GM19238 (cell line): ENCODE measurements around the gene TOP3B.
A peak's percentile ranks its signal among the peaks of the same experiment; 100 is the strongest.

Source experiments
- DNase-seq: peaks from one replicate; pipeline ENCODE4 v3.0.0; 2011; ENCODE audit warnings: low spot score; ENCODE audit not compliant: insufficient read length

TOP3B gene

GRCh38 chr22:21980547-21980946, 2.0 kb downstream of the TOP3B start:
- no peak for DNase-seq

- no peak for DNase-seq
These were observed 3.8 kb downstream of the TOP3B start for GRCh38 chr22:21978564-21979386.

DNA sequence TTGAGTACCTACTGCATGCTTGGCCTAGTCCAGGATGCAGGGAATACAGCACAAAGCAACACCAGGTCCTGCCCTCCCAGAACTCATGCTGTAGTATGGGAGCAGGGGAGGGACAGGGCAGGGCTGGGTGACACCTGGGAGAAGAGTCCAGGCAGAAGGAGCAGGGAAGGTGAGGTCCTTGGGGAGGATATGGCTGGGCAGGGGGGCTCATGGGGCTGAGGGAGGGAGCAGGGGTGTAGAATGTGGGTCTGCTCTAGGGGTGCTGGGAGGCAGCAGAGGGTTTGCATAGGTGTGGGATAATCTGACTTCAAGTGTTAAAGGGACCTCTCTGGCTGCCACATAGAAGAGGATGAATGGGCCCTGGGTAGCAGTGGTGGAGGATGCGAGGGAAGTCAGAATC, 4.8 kb downstream of the TOP3B start:
- no peak for DNase-seq

DNA sequence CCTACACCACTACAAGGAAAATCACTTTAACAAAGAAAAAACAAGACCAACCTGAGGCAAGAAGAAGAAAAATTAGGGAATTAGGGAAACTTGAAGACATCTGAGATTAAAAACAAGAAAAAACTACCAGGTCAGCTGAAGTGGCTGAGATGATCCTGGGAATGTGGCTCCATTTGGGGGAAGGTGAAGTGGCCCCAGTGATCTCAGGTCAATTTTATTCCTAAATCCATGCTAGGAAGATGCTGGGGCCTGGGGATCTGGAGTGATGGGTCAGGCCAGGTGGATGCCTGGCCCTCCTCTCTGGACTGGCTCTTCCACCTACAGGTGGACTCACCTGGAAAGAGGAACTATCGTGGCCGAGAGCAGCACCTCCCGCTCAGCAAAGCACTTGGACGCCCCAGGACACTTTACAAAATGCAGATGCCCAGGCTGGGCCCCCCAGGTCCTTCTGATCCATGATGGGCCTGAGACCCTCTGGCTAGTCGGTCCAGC, 6.7 kb downstream of the TOP3B start:
- no peak for DNase-seq

- no peak for DNase-seq
These were observed 7.3 kb downstream of the TOP3B start for GRCh38 chr22:21975273-21975672.

DNA sequence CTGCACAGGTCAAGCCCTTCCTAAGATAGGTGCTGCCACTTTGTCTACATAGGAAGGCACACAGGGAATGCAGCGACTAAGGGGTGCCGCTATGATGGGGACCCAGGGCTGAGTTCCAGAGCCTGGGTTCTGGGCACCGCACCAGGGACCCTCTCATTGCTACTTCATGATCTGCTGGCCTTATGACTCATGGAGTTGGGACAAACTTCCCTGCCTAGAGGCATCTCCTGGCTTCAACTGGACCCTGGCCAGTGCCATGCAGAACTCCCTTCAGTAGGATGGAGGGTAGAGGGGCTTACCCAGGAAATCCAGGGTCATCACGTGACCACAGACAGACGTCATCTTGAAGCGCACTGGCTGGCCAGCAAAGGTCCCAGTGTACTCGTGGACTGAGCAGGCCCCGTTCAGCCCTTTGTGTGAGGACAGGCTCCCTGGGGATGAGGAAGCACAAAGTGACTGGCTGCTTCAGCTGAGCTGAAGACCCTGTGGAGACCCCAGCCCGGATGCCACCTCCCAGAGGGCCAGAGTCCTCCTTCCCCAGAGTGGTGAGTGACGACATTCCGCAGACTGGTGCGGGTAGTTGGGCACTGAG, 8.4 kb downstream of the TOP3B start:
- DNase-seq, result no peak

DNA sequence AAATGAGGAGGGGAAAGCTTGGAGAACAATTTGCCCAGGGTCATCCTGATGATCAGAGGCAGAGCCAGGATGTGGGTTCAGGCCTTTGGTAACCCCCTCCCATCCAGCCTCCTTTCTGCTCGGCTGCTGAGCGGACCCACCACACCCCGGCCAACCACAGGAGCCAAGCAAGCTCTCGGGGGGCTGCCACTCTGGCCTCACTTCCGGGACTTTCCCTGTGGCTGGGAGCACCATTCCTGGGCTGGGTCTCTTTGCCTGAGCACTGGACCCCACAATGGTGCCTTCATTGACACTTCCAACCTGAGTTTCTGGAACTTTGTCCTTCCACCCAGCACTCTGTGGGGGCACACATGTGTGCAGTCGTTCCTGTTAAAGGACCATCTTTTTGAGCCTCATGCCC, 9.8 kb downstream of the TOP3B start:
- no peak for DNase-seq

DNA sequence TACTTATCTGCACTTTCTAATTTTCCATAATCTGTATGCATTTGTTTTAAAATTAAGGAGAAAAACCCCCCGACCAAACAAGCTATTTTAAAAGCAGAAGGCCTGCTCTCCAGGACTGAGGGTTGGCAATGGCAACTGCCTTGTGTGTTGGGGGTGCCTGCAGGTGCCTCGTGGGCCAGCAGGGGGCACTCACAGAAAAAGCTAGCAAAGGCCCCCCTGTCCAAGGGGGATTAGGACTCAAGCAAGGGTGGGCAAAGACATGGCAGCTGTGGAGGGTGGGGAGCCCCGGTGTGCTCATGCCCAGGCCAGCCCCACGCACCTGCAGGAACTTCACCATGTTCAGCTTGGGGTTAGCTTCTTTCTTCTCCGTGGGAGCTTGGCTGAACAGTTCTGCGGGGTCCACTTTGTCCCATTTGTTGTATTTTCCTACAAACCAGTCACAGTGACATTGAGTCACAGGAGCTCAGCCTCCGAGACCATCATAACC, 10.3 kb downstream of the TOP3B start:
- peak; percentile 79 for DNase-seq

GRCh38 chr22:21971858-21972275, 10.7 kb downstream of the TOP3B start:
- no peak for DNase-seq

GRCh38 chr22:21970800-21971617, 11.6 kb downstream of the TOP3B start:
- DNase-seq, result no peak

DNA sequence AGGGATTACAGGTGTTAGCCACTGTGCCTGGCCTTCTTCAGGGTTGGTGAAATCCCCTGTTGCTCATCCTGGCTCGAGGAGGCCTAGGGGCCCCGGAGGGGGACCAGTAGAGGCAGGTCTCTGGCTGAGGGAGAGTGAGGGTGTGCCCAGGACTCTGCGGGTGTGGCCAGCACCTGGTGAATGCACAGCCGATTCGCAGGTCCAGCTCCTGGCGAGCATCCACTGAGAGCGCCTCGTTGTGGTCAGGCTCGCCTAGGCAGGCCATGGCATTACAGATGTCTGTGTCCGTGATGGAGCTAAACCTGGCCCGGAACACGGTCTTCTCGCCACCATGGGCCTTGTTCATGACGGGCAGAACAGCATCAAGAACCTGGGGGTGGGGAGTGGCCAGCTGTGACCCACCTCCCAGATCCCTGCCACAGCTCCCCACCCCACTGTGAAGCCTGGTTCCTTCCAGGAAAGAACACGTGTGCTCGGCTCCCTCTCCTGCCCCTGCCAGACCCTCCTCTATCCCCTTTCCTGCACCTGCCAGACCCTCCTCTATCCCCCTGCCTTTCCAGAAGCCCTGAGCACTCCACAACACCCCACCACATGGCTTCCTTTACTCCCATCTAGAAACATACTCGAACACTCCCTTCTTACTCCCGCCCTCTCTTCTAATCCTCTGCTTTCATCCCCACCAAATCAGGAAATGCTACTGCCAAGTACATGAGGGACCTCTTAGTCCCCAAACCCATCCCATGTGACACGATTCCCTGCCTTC, 12.4 kb downstream of the TOP3B start:
- DNase-seq, result no peak

DNA sequence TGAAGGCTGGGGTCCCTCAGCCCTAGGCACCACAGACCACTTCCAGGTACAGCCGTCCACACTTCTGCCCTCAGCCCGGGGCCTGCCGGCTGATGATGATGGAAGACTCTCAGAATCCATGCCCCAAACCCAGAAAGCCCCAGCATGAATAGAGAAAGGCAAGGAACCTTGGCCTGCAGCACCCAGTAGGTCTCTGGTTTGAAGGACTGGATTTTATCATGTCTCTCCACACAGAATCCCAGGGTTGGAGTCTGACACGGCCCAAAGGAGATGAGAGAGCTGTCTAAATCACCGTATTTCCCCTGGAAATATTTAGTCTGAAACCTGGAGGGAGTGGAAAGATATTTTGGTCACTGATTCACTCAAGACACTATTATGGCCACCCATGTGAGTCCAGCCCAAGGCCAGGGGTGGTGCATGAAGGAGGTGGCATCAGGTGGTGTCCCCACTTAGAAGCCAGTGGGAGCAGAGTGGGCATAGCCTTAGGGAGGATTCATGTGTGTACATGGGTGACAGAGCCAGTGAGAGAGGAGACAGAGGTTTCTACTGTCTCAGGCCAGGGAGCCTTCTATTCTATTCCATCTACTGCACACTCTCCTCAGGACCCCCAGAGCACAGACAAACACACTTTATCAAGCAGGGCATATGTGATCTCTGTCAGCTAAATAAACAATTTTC, 14.0 kb downstream of the TOP3B start:
- no peak for DNase-seq

GRCh38 chr22:21967693-21968271, 14.8 kb downstream of the TOP3B start:
- DNase-seq, result no peak

- no peak for DNase-seq
These were observed 15.7 kb downstream of the TOP3B start for GRCh38 chr22:21966643-21967516.

DNA sequence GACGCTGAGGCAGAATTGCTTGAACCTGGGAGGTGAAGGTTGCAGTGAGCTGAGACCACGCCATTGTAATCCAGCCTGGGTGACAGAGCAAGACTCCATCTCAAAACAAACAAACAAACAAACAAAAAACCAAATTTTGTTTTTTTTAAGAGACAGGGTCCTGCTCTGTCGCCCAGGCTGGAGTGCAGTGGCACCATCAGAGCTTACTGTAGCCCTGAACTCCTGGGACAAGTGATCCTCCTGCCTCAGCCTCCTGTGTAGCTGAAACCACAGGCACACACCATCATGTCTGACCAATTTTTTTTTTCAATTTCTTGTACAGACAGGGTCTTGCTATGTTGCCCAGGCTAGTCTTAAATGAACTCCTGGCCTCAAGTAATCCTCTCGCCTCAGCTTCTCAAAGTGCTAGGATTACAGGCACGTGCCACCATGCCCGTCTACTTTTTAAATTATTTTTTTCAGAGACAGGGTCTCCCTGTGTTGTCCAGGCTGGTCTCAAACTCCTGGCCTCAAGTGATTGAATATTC, 16.8 kb downstream of the TOP3B start:
- no peak for DNase-seq

DNA sequence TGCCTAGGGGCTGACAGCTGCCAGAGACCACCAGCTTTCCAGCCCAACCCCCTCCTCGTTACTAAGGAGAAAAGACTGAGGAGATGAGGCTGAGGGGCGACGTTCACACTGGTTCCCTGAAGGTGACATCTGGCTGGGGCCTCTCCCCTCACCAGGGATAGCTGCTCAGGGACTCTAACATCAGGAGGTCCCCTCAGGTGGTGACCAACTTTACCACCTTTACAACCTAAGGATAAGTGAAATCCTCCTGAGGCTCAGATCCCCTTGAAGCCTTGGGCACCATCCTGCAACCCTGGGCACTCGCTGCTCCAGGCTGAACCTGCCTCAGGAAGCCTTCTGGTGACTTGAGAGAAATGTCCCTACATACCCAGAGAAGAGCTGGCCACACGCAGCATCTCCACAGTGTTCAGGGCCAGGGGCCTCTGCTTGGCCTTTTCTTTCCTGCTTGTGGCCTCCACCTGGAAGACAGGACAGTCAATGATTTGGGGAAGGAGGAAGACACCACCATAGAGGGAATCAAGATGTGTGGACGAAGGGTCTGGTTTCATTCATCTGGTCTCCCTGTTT, 17.6 kb downstream of the TOP3B start:
- DNase-seq, result no peak

- DNase-seq, result no peak
These were observed 18.4 kb downstream of the TOP3B start for GRCh38 chr22:21964234-21964633.

DNA sequence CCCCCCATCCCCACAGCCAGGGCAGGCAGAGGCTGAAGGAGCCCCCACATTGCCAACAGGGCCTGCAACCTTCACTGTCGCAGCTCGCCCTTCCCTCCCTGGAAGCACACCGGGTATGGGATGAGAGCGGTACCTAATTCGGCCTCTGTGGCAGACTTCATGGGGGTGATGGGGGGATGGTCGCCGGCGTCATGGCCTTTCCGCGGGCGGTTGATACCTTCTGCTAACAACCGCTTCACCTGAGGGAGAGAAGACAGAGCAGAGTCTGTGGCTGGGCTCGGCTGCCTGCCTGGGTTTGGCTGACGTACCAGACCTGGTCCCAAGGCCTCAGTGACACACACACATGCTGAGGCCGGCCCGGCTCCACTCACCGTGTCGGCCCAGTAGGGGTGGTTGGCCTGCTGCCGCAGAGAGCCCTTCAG, 18.8 kb downstream of the TOP3B start:
- no peak for DNase-seq

DNA sequence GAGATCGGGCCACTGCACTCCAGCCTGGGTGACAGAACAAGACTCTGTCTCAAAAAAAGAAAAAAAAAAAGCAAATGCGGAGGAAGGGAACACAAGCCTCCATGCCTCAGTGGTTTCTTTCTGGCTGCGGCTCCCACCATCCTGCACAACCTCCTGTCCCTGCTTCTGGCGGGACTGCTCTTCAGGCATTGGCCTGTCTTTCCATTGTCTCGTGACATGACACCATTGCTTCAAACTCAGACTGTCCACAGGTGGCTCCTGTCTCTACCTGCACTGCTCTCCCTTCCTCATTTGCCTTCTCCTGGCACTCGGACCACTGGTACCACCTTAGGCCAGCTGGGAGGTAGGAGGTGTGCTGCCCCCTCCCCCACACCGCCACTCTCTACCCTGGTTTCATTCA, 19.3 kb downstream of the TOP3B start:
- DNase-seq, result no peak
